Spleen (tissue), 7 donors: ENCODE results near the gene PTPRK.

Experiments
- CTCF ChIP-seq, 11 experiments: fragments of 200-600 bp in 7 of 11; fragments of 450-650 bp in 4 of 11; sonication (generic) in 4 of 11; IDR thresholded peaks in 8 of 11; conservative IDR thresholded peaks in 3 of 11; 1 replicate in 7 of 11; 2 replicates in 4 of 11; pipeline versions ENCODE4 v1.4.0 to v1.8.0; 2016 to 2021; ENCODE audit warnings: antibody characterized with exemption in 11 of 11, inconsistent platforms in 4 of 11, mild to moderate bottlenecking in 1 of 11
- POLR2A ChIP-seq, 3 donors: fragments of 450-650 bp; IDR thresholded peaks; one replicate each; pipeline ENCODE4 v1.5.1; 2017; ENCODE audit warnings: antibody characterized with exemption in 3 of 3, mild to moderate bottlenecking in 1 of 3
- POLR2AphosphoS5 ChIP-seq, 3 donors: sonication (generic); formaldehyde crosslinking; IDR thresholded peaks; one replicate each; pipeline ENCODE4 v1.5.1; 2017; ENCODE audit warnings: antibody characterized with exemption in 3 of 3
- donor health status: DM: no; HTN: no; CAD: no; lungs with moderate emphysema.
- donor health status: DM: no; HTN: no; CAD: no.
- donor health status: DM: no; HTN: no; CAD: no.

- TF ChIP-seq CTCF (IDR thresholded peaks at IDR 0.05 in 8 of 11, conservative IDR thresholded peaks at IDR 0.05 in 3 of 11) = no peak
- no peak for TF ChIP-seq POLR2AphosphoS5 (IDR thresholded peaks at IDR 0.05)
- TF ChIP-seq POLR2A (IDR thresholded peaks at IDR 0.05) = no peak
These were observed 184.4 kb downstream of the PTPRK start for GRCh38 chr6:128335963-128336362.
